GM12891 (cell line): ENCODE data around the gene NDUFS1.

ENCODE experiments used
- PAX5 ChIP-seq: IDR thresholded peaks from 2 replicates; pipeline ENCODE4 v1.6.1; 2011; ENCODE audit warnings: low read length, moderate library complexity, mild to moderate bottlenecking; ENCODE audit not compliant: insufficient read depth, severe bottlenecking
- POLR2A ChIP-seq: IDR thresholded peaks from 2 replicates; pipeline ENCODE4 v1.6.1; 2011; ENCODE audit warnings: low read depth, low read length, control low read depth
- POLR2AphosphoS5 ChIP-seq: IDR thresholded peaks from 2 replicates; pipeline ENCODE4 v1.6.1; 2011; ENCODE audit warnings: low read depth, low read length, control low read depth
- POU2F2 ChIP-seq: IDR thresholded peaks from 2 replicates; pipeline ENCODE4 v1.6.1; 2011; ENCODE audit warnings: low read depth, mild to moderate bottlenecking, control low read depth, low read length, moderate library complexity
- SPI1 ChIP-seq: IDR thresholded peaks from 2 replicates; pipeline ENCODE4 v1.6.1; 2011; ENCODE audit warnings: low read depth, low read length, control low read depth
- TAF1 ChIP-seq: IDR thresholded peaks from 2 replicates; pipeline ENCODE4 v1.6.1; 2011; ENCODE audit warnings: low read depth, low read length, control low read depth

- TF ChIP-seq SPI1, result no peak
- TF ChIP-seq POLR2A, result no peak
- no peak for TF ChIP-seq TAF1
- no peak for TF ChIP-seq POLR2AphosphoS5
- TF ChIP-seq POU2F2, result no peak
- TF ChIP-seq PAX5, result no peak
Observed at GRCh38 chr2:206069417-206069816, 89.8 kb downstream of the NDUFS1 start.
